GM21447 (cell line): Measurements from ENCODE around the gene ARL6.
A peak's percentile ranks its signal among the peaks of the same experiment; 100 is the strongest.

ENCODE experiments used
- ATAC-seq: cut with Tn5 transposase; IDR thresholded peaks from one replicate; pipeline ENCODE4 v1.9.1; 2021; ENCODE audit not compliant: unreplicated experiment

Gene ARL6

GRCh38 chr3:97764407-97765238, at the start of gene ARL6:
Gene ARL6, plus strand, starts transcription at chr3:97764758. Its CDS starts 3,350 bp downstream, at chr3:97768108.
- ATAC-seq: peak; percentile 94

- peak; percentile 85 for ATAC-seq
Measured at GRCh38 chr3:97719156-97719821, 45.3 kb upstream of the ARL6 start.

- ATAC-seq: no peak
Measured at GRCh38 chr3:97720417-97720816, 44.1 kb upstream of the ARL6 start.

- ATAC-seq: no peak
Measured at GRCh38 chr3:97721446-97721845, 43.1 kb upstream of the ARL6 start.

GRCh38 chr3:97736928-97737327, 27.6 kb upstream of the ARL6 start:
- ATAC-seq: no peak

GRCh38 chr3:97738761-97739160, 25.8 kb upstream of the ARL6 start:
- no peak for ATAC-seq

- ATAC-seq: no peak
Measured at GRCh38 chr3:97742036-97742435, 22.5 kb upstream of the ARL6 start.

GRCh38 chr3:97744289-97744688, 20.3 kb upstream of the ARL6 start:
- ATAC-seq: no peak

- ATAC-seq: peak; percentile 43
Measured at GRCh38 chr3:97763586-97764406, 762 bp upstream of the ARL6 start.

- no peak for ATAC-seq
Measured at GRCh38 chr3:97765336-97765735, 778 bp downstream of the ARL6 start.

GRCh38 chr3:97772926-97773325, 8.4 kb downstream of the ARL6 start:
- ATAC-seq: no peak

- no peak for ATAC-seq
Measured at GRCh38 chr3:97778152-97778551, 13.6 kb downstream of the ARL6 start.

GRCh38 chr3:97793420-97794019, 29.0 kb downstream of the ARL6 start:
- no peak for ATAC-seq

- no peak for ATAC-seq
Measured at GRCh38 chr3:97795951-97796350, 31.4 kb downstream of the ARL6 start.

- ATAC-seq: no peak
Measured at GRCh38 chr3:97804471-97804870, 39.9 kb downstream of the ARL6 start.

GRCh38 chr3:97810779-97811390, 46.3 kb downstream of the ARL6 start:
- no peak for ATAC-seq

- ATAC-seq: no peak
Measured at GRCh38 chr3:97815149-97815917, 50.8 kb downstream of the ARL6 start.

- ATAC-seq: no peak
Measured at GRCh38 chr3:97816811-97817210, 52.3 kb downstream of the ARL6 start.

GRCh38 chr3:97817965-97818364, 53.4 kb downstream of the ARL6 start:
- no peak for ATAC-seq

- ATAC-seq: no peak
Measured at GRCh38 chr3:97820780-97821179, 56.2 kb downstream of the ARL6 start.
